ENCODE data around the gene GID8. TPM values are rescaled to one million over a fixed set of nuclear protein-coding genes. Genes with fewer than 3 reads are reported as not detected.
"Not testable (repeated sequence)": the region's sequence is repeated elsewhere in the genome, so short reads cannot be mapped to it uniquely, and the experiment has no call there.

GID8 gene
- total RNA-seq, 1 donor from 2014 or later = 69.2 TPM

- H3K27me3 ChIP-seq (ENCODE audit: control insufficient read depth, insufficient read depth, low read length) = no peaks in the 10 kb centered on the region
- TF ChIP-seq CTCF (IDR thresholded peaks at IDR 0.05; ENCODE audit: insufficient read depth, low read length, severe bottlenecking) = no peak
- no peak for DNase-seq (ENCODE audit: low read depth)
- peaks cover 1% of the 10 kb centered on the region for H3K36me3 ChIP-seq (ENCODE audit: control insufficient read depth, insufficient read depth, low read length)
- no peak overlapping the region for H3K4me3 ChIP-seq (ENCODE audit: low read depth, low read length)
- no peak for FAIRE-seq
Measured at GRCh38 chr20:62920039-62920645, 17.8 kb upstream of the GID8 start.

DNA sequence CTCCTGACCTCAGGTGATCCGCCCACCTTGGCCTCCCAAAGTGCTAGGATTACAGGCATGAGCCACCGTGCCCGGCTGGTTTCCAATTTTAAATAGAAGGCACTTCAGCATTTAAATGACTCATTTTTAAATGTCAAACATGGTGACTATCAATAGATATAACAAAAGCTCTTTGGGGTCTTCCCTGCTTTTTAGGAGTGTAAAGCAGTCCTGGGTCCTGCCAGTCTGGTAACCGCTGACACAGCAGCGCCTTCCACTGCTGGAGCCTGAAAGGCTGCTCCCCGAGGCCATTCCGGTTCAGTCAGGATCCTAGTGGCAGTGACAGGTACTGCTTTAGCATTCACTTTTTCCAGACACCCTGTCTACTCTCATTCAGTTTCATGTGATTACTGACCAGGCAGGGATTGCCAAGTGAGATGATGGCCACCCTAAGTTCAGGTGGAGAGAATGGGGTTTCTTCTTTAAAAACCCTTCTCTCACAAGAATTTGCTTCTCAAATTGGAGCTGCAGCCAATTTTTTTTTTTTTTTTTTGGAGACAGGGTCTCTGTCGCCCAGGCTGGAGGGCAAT, 16.7 kb upstream of the GID8 start:
- peaks cover 1% of the 10 kb centered on the region for H3K36me3 ChIP-seq (ENCODE audit: control insufficient read depth, insufficient read depth, low read length)
- DNase-seq (ENCODE audit: low read depth) = peak; percentile 64
- FAIRE-seq = no peak
- H3K27me3 ChIP-seq (ENCODE audit: control insufficient read depth, insufficient read depth, low read length) = no peaks in the 10 kb centered on the region
- TF ChIP-seq CTCF (IDR thresholded peaks at IDR 0.05; ENCODE audit: insufficient read depth, low read length, severe bottlenecking) = peak; percentile 74
- H3K4me3 ChIP-seq (ENCODE audit: low read depth, low read length) = no peak overlapping the region

DNA sequence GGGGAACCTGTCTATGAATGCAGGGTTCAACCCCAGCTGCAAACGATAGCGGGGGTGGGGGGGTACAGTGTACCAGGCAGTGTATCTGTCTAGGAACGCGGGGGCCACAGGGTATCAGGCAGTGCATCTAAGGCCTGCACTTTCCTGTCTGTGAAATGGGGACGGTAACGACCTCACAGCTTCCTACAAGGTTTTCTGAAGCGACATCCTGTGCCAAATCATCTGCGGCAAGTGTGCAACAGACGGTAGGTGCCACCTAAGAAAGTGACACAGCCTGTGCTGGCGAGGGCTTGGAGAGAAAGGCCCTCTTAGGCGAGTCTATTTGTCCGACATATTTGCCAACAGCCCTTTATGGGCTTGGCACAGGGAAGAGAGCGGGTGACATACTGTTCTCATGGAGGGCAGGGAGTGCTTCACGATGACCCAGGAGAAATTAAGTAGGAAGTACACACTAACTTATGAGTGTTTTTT, 15.5 kb upstream of the GID8 start:
- TF ChIP-seq CTCF (IDR thresholded peaks at IDR 0.05; ENCODE audit: insufficient read depth, low read length, severe bottlenecking) = no peak
- Histone ChIP-seq H3K36me3 (ENCODE audit: control insufficient read depth, insufficient read depth, low read length) (peaks cover 1% of the 10 kb centered on the region), H3K4me3 (ENCODE audit: low read depth, low read length) (no peak overlapping the region), H3K27me3 (ENCODE audit: control insufficient read depth, insufficient read depth, low read length) (no peaks in the 10 kb centered on the region)
- DNase-seq (ENCODE audit: low read depth) = no peak
- FAIRE-seq = no peak

GRCh38 chr20:62923059-62923668, 14.8 kb upstream of the GID8 start:
- not testable (repeated sequence) for H3K4me3 ChIP-seq (ENCODE audit: low read depth, low read length); FAIRE-seq; H3K27me3 ChIP-seq (ENCODE audit: control insufficient read depth, insufficient read depth, low read length); H3K36me3 ChIP-seq (ENCODE audit: control insufficient read depth, insufficient read depth, low read length)
- peak; percentile 85 for DNase-seq (ENCODE audit: low read depth)

DNA sequence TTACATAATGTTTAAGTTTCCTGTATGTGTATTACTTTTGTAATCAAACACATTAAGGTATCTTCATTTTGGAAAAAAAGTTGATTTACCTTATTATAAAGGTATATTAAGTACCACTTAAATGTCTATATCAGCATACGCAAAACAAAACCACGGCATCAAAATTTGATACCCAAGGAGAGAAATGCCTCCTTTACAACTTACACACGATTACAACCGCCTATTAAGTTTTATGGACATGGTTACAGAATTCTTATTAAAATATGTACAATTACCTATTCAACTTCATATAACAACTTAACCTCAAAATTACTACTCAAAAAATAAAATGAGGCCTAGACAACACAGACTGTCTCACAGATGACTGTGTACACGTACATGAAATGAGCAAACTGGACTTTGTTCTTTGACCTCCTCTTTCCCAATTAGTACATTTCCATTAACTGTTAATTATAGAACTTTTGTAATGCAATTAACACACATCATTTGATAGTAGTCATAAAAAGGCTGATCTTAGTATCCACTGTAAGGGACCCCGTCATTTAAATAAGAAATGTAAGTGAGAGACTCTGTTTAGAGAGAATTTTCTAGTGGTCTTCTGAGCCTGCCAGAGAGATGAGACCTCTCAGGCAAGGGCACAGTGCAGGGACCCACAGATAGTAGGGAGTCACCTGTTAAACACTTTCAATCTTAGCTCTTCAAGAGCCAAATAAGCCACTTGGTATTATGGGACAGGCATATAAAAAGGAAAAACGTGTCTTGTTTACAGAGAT, 14.1 kb upstream of the GID8 start:
- H3K36me3 ChIP-seq (ENCODE audit: control insufficient read depth, insufficient read depth, low read length) = peaks cover 1% of the 10 kb centered on the region
- DNase-seq (ENCODE audit: low read depth) = no peak
- TF ChIP-seq CTCF (IDR thresholded peaks at IDR 0.05; ENCODE audit: insufficient read depth, low read length, severe bottlenecking) = no peak
- peak overlapping the region; percentile 75 for H3K4me3 ChIP-seq (ENCODE audit: low read depth, low read length)
- no peak for FAIRE-seq
- no peaks in the 10 kb centered on the region for H3K27me3 ChIP-seq (ENCODE audit: control insufficient read depth, insufficient read depth, low read length)

All from bronchial epithelial cell (primary cell).